HG02870 (cell line): ENCODE results near the gene SLC22A15.
A peak's percentile ranks its signal among the peaks of the same experiment; 100 is the strongest.
"Not testable (repeated sequence)": the region's sequence is repeated elsewhere in the genome, so short reads cannot be mapped to it uniquely, and the experiment has no call there.

Experiments
- ATAC-seq: cut with Tn5 transposase; IDR thresholded peaks from one replicate; pipeline ENCODE4 v1.9.1; 2021; ENCODE audit warnings: mild to moderate bottlenecking, moderate library complexity; ENCODE audit not compliant: unreplicated experiment

The SLC22A15 gene

DNA sequence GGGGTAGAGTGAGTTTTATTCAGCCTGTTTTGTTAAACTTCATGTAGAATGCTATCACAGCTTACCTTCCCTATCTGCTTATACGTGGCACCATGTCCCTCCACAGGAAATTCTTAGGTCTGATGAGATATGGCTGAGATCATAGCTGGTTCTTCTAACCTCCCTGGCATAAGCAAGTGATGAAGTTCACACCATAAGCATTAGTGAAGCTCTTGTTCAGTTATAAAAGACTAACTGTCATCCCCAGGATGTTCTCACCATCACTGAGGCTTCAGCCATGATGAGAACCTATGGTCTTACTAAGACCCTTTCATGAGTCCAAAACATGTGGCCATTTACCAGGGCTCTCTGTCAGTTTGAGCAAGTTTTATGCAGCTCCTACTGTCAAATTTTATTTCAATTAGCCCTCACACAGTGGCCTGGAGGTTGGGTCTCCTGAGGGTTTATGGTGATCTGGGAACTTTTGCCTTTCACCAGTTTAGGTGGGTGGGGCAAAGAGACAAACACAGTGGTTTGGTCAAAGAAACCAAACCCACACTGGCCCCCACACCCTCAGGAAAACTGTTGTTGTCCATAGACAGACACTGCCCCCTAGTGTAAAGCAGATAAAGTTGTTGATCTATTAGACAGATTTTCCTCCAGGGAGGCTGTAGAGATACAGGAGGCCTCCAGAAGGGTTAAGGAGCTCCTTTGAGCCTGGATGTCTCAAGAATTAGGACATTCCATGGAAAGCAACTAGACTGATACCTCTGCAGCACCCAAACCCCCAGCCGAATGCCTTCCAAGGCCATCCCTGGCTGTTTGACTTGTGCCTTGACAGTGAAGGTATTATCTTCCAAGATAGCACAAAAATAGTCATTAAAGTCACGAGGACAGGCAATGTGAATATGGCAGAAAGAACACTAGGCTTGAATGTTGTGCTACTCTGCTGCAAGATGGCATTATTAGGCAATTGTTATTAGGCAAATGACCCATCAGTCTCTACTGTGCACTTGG lies 5.0 kb downstream of the SLC22A15 start:
- ATAC-seq: peak; percentile 53

DNA sequence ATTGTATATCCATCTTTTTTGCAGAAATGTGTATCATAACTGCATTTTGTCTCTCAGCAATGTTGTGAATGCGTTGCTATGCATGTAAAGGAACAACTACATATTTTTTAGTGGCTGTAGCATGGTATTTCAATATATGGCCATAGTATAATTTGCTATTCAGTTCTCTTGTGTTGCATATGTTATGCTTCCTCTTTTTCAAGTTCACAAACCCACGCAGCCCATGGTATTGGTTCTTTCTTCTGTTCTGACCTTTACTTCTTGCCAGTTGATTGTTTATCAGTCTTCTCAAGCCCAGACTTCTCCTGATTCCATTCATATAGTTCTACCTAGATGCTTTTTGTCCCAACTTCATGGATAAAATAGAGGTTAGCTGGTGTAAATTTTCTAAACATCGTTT lies 6.1 kb downstream of the SLC22A15 start:
- peak; percentile 76 for ATAC-seq

DNA sequence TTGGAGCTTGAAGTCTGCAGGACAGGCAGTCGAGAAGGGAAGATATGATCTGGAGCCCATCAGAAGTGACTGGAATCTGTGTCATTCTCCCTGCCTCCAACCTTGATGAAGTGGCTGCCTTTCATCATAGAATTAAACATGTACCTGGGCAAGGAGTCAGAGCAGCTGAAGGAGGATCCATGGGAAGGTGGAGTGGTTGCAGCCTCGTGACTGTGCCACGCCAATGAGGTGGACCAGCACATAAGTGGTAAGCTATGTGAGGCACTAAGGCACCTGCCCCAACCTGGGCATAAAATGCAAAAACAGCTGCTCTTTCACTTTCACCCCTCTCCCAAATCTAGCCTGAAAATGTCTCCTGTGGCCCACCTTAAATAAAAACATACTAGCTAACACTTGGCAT lies 7.3 kb downstream of the SLC22A15 start:
- ATAC-seq: no peak

GRCh38 chr1:115987623-115988022 lies 11.3 kb downstream of the SLC22A15 start:
- ATAC-seq: no peak

GRCh38 chr1:115988953-115989352 lies 12.6 kb downstream of the SLC22A15 start:
- ATAC-seq: no peak

DNA sequence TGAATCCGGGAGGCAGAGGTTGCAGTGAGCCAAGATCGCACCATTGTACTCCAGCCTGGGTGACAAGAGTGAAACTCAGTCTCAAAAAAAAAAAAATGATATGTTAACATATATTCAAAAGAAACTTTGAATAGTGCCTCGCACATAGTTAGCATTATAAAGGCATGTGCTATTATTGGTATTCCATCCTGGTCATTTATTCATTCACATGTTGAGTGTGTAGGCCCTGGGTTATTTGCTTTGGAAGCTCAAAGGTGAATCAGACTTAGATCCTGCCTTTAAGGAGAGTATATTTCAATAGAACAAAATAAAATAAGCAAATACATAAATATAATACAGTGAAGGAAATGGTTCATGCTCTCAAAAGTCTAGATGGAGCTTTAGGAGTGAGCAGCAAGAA lies 13.4 kb downstream of the SLC22A15 start:
- no peak for ATAC-seq

GRCh38 chr1:115991909-115992308 lies 15.6 kb downstream of the SLC22A15 start:
- ATAC-seq: no peak

GRCh38 chr1:115997921-115998320 lies 21.6 kb downstream of the SLC22A15 start:
- ATAC-seq: not testable (repeated sequence)

DNA sequence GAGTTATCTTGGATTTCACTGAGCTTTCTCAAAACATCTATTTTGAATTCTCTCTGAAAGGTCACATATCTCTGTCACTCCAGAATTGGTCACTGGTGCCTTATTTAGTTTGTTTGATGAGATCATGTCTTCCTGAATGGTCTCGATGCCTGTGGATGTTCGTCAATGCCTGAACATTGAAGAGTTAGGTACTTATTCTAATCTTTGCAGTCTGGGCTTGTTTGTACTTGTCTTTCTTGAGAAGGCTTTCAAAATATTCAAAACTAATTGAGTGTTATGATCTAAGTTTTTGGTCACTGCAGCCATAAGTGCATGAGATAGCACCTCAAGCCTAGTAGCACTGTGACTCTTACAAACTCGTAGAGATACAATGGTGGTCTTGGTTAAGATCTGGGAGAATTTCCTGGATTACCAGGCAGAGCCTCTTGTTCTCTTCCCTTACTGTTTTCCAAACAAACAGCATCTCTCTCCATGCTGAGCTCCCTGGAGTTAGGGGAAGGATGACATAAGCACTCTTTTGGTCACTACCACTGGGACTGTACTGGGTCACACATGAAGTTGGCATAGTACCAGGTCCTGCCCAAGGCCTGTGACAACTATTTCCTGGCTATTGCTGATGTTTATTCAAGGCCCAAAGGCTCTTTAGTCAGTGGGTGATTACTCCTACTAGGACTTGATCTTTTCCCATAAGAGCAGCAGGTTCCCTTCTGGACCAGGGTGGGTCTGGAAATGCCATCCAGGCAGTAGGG lies 25.6 kb downstream of the SLC22A15 start:
- no peak for ATAC-seq

DNA sequence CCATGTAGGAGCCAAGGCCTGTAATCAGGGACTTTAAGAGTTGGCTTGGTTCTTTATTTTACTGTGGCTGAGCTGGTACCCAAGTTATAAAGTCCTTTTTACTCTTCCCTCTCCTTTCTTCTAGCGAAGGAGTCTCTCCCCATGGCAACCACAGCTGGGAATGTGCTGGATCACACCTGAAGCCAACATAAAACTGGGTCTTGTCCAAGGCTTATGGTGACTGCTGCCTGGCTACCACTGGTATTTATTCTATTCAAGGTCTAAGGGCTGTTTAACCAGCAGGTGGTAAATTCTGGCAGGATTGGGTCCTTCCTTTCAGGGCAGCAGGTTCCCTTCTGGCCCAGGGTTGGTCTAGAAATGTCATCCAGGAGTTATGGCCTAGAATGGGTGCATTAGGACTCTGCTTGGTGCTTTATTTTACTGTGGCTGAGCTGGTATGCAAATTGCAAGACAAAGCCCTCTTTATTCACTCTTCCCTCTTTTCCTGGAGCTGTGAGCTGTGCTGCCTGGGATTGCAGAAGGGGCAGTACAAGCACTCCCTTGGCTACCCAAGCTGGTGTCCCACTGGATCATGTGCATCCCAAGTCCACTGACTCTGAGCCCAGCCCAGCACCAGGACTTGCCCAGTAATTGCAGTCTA lies 26.6 kb downstream of the SLC22A15 start:
- no peak for ATAC-seq

DNA sequence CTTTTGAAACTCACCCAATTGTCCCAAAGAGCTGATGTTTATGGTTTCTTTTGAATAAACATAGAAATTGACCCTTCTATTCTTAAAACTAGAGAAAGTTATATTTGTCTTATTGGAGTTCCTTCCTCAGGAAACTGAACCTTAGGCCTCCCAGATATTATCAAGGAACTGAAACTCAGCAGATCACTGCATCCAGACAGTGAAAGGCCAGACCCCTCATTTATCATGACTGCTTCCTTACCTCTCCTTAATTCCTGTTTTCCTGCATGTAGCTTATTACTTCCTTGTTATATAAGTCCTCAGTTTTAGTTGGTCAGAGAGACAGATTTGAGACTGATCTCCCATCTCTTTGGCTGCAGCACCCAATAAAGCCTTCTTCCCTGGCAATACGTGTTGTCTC lies 27.5 kb downstream of the SLC22A15 start:
- no peak for ATAC-seq

DNA sequence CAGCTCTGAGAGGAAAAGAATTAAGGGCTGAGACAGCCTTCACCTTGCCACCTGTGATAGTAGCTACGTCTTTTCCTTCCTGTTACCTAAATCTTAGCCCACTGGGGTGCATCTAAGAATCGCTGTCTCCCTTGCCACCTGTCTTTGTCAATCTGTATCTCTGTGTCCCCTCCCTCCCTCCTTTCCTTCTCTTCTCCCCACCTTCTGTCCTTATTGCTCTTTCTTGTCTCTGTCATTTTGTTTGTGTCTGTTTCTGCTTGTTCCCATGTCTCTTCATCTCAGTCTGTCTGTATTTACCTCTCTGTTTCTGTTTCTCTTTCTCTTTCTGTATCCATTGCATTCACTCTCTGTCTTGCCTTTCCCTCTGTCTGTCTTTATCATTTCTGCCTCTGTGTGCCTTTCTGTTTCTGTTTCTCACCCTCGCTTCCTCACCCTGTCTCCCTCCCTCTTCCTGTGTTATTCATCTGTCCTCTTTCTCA lies 30.2 kb downstream of the SLC22A15 start:
- ATAC-seq: peak; percentile 81

GRCh38 chr1:116008656-116009390 lies 32.5 kb downstream of the SLC22A15 start:
- ATAC-seq: no peak

- ATAC-seq: no peak
Observed at GRCh38 chr1:116012716-116013115, 36.4 kb downstream of the SLC22A15 start.

DNA sequence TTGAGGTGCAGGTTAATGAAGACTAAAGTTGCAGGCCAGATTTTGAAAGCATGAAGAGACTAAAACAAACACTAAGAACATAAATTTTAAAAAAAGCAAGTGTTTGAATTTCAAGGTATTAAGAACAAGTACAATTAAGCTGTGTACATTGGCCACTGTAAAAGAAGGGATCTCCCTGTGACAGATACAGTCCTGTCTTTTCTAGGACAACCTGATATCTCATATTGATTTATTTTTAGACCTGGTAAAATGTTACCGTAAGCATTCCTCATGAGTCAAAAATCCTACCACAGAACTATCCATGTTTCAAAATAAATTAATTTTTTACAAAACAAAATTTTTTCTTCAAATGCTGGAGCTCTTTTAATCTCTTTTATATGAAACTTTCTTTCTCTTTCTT lies 39.4 kb downstream of the SLC22A15 start:
- ATAC-seq: no peak

- no peak for ATAC-seq
Observed at GRCh38 chr1:116018007-116018406, 41.7 kb downstream of the SLC22A15 start.

DNA sequence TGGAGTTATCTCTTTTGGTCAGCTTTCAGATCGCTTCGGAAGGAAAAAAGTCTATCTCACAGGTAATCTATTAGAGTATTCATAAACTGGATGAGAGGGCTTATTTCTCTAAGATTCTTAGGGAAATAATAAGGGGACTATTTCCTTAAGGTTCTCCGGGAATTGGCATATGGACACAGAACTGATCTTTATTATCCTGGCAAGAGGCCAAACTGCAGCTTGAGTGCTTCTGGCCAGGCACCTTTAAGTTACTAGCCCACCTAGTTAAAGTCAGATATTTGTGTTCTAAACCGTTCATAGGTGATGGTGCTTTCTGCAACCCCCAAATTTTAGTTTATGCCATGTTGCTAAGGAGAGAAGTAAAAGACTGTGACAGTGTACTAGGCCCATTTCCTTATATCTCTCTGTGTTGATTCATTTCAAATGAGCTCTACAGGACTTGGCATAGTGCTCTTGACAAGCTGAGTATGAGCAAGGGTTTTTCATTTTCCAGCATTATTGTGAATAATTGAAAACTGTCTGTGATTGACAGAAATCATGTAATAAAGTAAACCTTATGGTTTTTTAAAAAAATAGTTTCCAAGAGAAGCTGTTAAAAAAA lies 43.4 kb downstream of the SLC22A15 start:
- no peak for ATAC-seq

DNA sequence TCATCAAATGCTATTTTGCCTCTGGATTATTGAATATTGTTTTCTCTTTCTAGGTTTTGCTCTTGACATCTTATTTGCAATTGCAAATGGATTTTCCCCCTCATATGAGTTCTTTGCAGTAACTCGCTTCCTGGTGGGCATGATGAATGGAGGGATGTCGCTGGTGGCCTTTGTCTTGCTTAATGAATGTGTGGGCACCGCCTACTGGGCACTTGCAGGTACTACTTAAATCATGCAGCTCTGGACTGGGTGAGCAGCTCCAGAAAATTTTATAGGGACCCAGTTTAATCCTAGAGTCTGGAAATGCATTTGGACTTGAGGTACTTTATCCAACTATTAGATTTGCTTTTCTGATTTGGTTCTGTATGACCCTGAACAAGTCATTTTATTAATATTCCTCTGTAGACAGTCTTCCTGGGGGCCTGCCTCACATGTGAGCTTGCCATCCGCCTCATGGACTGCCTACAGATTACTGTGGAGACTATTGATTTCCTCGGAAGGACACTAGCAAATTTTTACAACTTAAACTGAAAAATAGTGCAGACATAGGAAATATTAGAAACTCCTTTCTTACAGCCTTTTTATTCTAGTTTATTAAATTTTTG lies 44.5 kb downstream of the SLC22A15 start:
- ATAC-seq: peak; percentile 89

GRCh38 chr1:116024626-116025025 lies 48.3 kb downstream of the SLC22A15 start:
- no peak for ATAC-seq

GRCh38 chr1:116026631-116027030 lies 50.3 kb downstream of the SLC22A15 start:
- ATAC-seq: no peak
